AG09319 (cell line): Measurements from ENCODE around the gene RAI1.

ENCODE experiments used
- DNase-seq: peaks from one replicate; pipeline ENCODE4 v3.0.0-alpha.2; 2010; ENCODE audit warnings: low read depth; ENCODE audit errors: extremely low read depth
- TF ChIP-seq, protein P1 (sequence below): IDR thresholded peaks from 2 replicates; pipeline ENCODE4 v1.5.1; 2011; ENCODE audit warnings: low read depth, mild to moderate bottlenecking, inconsistent platforms, low read length, moderate library complexity

The RAI1 gene

GRCh38 chr17:17790637-17791464 is 109.6 kb downstream of the RAI1 start:
- DNase-seq, result no peak
- TF ChIP-seq, protein P1, sequence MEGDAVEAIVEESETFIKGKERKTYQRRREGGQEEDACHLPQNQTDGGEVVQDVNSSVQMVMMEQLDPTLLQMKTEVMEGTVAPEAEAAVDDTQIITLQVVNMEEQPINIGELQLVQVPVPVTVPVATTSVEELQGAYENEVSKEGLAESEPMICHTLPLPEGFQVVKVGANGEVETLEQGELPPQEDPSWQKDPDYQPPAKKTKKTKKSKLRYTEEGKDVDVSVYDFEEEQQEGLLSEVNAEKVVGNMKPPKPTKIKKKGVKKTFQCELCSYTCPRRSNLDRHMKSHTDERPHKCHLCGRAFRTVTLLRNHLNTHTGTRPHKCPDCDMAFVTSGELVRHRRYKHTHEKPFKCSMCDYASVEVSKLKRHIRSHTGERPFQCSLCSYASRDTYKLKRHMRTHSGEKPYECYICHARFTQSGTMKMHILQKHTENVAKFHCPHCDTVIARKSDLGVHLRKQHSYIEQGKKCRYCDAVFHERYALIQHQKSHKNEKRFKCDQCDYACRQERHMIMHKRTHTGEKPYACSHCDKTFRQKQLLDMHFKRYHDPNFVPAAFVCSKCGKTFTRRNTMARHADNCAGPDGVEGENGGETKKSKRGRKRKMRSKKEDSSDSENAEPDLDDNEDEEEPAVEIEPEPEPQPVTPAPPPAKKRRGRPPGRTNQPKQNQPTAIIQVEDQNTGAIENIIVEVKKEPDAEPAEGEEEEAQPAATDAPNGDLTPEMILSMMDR, result no peak

GRCh38 chr17:17792037-17792550 is 110.8 kb downstream of the RAI1 start:
- TF ChIP-seq, protein P1, result no peak
- DNase-seq, result no peak

DNA sequence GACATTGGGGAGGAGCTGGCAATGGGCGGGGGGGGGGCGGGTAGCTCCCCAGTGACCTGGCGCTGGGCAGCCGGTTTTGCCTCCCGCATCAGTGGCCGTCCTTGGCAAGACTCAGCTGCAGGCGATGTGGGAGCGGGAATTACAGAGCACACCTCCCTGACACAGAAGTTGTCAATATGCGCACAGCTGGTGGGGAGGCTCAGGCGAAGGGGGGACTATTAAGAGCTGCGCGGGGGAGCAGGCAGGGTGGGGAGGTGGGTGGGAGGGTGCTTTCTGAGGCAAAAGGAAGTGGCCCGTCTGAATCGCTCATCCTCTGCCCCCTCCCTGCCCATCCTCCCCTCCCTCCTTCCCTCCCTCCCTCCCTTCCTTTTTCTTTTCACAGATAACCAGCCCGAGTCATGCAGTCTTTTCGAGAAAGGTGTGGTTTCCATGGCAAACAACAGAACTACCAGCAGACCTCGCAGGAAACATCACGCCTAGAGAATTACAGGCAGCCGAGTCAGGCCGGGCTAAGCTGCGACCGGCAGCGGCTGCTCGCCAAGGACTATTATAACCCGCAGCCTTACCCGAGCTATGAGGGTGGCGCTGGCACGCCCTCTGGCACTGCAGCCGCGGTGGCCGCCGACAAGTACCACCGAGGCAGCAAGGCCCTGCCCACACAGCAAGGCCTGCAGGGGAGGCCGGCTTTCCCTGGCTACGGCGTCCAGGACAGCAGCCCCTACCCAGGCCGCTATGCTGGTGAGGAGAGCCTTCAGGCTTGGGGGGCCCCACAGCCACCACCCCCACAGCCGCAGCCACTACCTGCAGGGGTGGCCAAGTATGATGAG is 111.5 kb downstream of the RAI1 start:
- TF ChIP-seq, protein P1, result no peak
- DNase-seq, result no peak

DNA sequence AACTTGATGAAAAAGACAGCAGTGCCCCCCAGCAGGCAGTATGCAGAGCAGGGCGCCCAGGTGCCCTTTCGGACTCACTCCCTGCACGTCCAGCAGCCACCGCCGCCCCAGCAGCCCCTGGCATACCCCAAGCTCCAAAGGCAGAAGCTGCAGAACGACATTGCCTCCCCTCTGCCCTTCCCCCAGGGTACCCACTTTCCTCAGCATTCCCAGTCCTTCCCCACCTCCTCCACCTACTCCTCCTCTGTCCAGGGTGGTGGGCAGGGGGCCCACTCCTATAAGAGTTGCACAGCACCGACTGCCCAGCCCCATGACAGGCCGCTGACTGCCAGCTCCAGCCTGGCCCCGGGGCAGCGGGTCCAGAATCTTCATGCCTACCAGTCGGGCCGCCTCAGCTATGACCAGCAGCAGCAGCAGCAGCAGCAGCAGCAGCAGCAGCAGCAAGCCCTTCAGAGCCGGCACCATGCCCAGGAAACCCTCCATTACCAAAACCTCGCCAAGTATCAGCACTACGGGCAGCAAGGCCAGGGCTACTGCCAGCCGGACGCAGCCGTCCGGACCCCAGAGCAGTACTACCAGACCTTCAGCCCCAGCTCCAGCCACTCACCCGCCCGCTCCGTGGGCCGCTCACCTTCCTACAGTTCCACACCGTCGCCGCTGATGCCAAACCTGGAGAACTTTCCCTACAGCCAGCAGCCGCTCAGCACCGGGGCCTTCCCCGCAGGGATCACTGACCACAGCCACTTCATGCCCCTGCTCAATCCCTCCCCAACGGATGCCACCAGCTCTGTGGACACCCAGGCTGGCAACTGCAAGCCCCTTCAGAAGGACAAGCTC is 112.3 kb downstream of the RAI1 start:
- DNase-seq, result no peak
- TF ChIP-seq, protein P1, result no peak

DNA sequence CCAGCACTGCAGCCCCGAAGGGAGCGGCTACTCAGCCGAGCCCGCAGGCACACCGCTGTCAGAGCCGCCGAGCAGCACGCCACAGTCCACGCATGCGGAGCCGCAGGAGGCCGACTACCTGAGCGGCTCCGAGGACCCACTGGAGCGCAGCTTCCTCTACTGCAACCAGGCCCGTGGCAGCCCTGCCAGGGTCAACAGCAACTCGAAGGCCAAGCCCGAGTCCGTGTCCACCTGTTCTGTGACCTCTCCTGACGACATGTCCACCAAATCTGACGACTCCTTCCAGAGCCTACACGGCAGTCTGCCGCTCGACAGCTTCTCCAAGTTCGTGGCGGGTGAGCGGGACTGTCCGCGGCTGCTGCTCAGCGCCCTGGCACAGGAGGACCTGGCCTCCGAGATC is 113.1 kb downstream of the RAI1 start:
- no peak for DNase-seq
- TF ChIP-seq, protein P1, result no peak

DNA sequence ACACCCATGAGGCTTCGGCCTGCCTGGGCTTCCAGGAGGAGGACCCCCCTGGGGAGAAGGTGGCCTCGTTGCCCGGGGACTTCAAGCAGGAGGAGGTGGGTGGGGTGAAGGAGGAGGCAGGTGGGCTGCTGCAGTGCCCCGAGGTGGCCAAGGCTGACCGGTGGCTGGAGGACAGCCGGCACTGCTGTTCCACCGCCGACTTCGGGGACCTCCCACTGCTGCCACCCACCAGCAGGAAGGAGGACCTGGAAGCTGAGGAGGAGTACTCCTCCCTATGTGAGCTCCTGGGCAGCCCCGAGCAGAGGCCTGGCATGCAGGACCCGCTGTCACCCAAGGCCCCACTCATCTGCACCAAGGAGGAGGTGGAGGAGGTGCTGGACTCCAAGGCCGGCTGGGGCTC is 114.0 kb downstream of the RAI1 start:
- TF ChIP-seq, protein P1, result no peak
- DNase-seq, result no peak
